Endothelial cell of umbilical vein (primary cell): ENCODE data around the gene ZNF385C. TPM values are rescaled to one million over a fixed set of nuclear protein-coding genes. Genes with fewer than 3 reads are reported as not detected.

Experiments used
- BruUV-seq: library from RNA; stranded (reverse); fragments of 400-500 nt; replicated peaks from 2 replicates; lab custom pipeline; 2021; lab: Mats Ljungman, UMichigan
- CTCF ChIA-PET: fragments of 300-600, 350-600 bp; sonication (Branson Sonifier 250); formaldehyde crosslinking; loops from one replicate; lab custom pipeline; 2021; ENCODE audit warnings: antibody characterized with exemption, inconsistent platforms; lab: Charles Lee
- POLR2A ChIA-PET: fragments of 300-600, 350-600 bp; sonication (Branson Sonifier 250); formaldehyde crosslinking; loops from one replicate; lab custom pipeline; 2021; ENCODE audit warnings: antibody characterized with exemption, inconsistent platforms; lab: Charles Lee
- DNase-seq: peaks from one replicate; pipeline ENCODE4 v3.0.0-alpha.2; 2011; ENCODE audit warnings: low read depth, low spot score
- FAIRE-seq: peaks from 2 replicates; lab custom pipeline; 2011; peaks lifted over from hg19 to GRCh38; lab: Jason Lieb, UNC
- H2AFZ ChIP-seq: 2 replicates; pipeline ENCODE4 v1.6.0; 2012; ENCODE audit warnings: low read depth, low read length, control low read depth, inconsistent platforms
- H3K27ac ChIP-seq: 2 replicates; pipeline ENCODE4 v1.5.1; 2011; ENCODE audit warnings: low read depth, mild to moderate bottlenecking, control low read depth, low read length, moderate library complexity; ENCODE audit not compliant: insufficient read depth
- H3K27me3 ChIP-seq, 2 experiments: 2 replicates each; pipeline versions ENCODE4 v1.6.0 to v1.6.1; 2011; ENCODE audit warnings: low read length in 2 of 2, mixed read lengths in 1 of 2; ENCODE audit not compliant: control insufficient read depth in 2 of 2, insufficient read depth in 2 of 2
- H3K36me3 ChIP-seq, 2 experiments: 2 replicates in 1 of 2; 3 replicates in 1 of 2; pipeline ENCODE4 v1.5.1; 2011; ENCODE audit warnings: low read length in 2 of 2, mild to moderate bottlenecking in 1 of 2, moderate library complexity in 1 of 2; ENCODE audit not compliant: control insufficient read depth in 2 of 2, insufficient read depth in 2 of 2; ENCODE audit errors: extremely low read depth in 1 of 2
- H3K4me1 ChIP-seq: 3 replicates; pipeline ENCODE4 v1.5.1; 2011; ENCODE audit warnings: mild to moderate bottlenecking, low read length; ENCODE audit not compliant: control insufficient read depth, insufficient read depth; ENCODE audit errors: extremely low read depth
- H3K4me2 ChIP-seq: 2 replicates; pipeline ENCODE4 v1.6.1; 2011; ENCODE audit warnings: low read length, control low read depth, mixed read lengths; ENCODE audit not compliant: insufficient read depth
- H3K4me3 ChIP-seq, 3 experiments: fragments of 200-600 bp in 1 of 3; sonication (generic), shearing (Covaris generic) in 1 of 3; replicated peaks in 1 of 3; 2 replicates each; pipeline ENCODE4 v1.5.1; 2011 to 2016; ENCODE audit warnings: control low read depth in 3 of 3, low read length in 3 of 3, mild to moderate bottlenecking in 2 of 3, inconsistent platforms in 1 of 3, low read depth in 1 of 3, moderate library complexity in 1 of 3; ENCODE audit not compliant: insufficient read depth in 1 of 3
- H3K79me2 ChIP-seq: 2 replicates; pipeline ENCODE4 v1.6.0; 2012; ENCODE audit warnings: low read length, inconsistent platforms; ENCODE audit not compliant: control insufficient read depth, insufficient read depth
- H3K9ac ChIP-seq: replicated peaks from 2 replicates; pipeline ENCODE3; 2011; ENCODE audit warnings: low read length, control low read depth; ENCODE audit not compliant: insufficient read depth; ENCODE audit errors: extremely low read depth
- H3K9me1 ChIP-seq: replicated peaks from 3 replicates; pipeline ENCODE4 v1.6.0; 2011; ENCODE audit warnings: mild to moderate bottlenecking, low read length; ENCODE audit not compliant: control insufficient read depth, insufficient read depth; ENCODE audit errors: extremely low read depth
- H3K9me3 ChIP-seq: replicated peaks from 2 replicates; pipeline ENCODE4 v1.5.1; 2012; ENCODE audit warnings: low read length, inconsistent platforms; ENCODE audit not compliant: control insufficient read depth, insufficient read depth
- H4K20me1 ChIP-seq: replicated peaks from 2 replicates; pipeline ENCODE3; 2011; ENCODE audit warnings: mild to moderate bottlenecking, low read length; ENCODE audit not compliant: control insufficient read depth, insufficient read depth; ENCODE audit errors: extremely low read depth
- EZH2 ChIP-seq: IDR thresholded peaks from 2 replicates; pipeline ENCODE4 v1.6.1; 2012; ENCODE audit warnings: borderline replicate concordance, low read depth, mild to moderate bottlenecking, moderate library complexity, low read length, inconsistent platforms; ENCODE audit not compliant: severe bottlenecking
- FOS ChIP-seq: IDR thresholded peaks from 2 replicates; pipeline ENCODE4 v1.6.1; 2011; ENCODE audit warnings: mild to moderate bottlenecking, low read length, moderate library complexity, borderline replicate concordance; ENCODE audit not compliant: insufficient read depth
- GATA2 ChIP-seq: IDR thresholded peaks from 2 replicates; pipeline ENCODE4 v1.7.0; 2011; ENCODE audit warnings: low read depth, mild to moderate bottlenecking, moderate library complexity, mixed read lengths, low read length; ENCODE audit not compliant: insufficient read length, insufficient read depth
- JUN ChIP-seq: IDR thresholded peaks from 2 replicates; pipeline ENCODE4 v1.6.1; 2011; ENCODE audit warnings: borderline replicate concordance, low read depth; ENCODE audit not compliant: insufficient read length, insufficient read depth
- MYC ChIP-seq: IDR thresholded peaks from one replicate; pipeline ENCODE4 v1.6.1; 2011; ENCODE audit warnings: mild to moderate bottlenecking, low read depth, low read length
- POLR2A ChIP-seq: IDR thresholded peaks from 2 replicates; pipeline ENCODE4 v1.6.1; 2012; ENCODE audit warnings: low read depth, mild to moderate bottlenecking, control low read depth, low read length
- POLR2AphosphoS5 ChIP-seq: IDR thresholded peaks from 2 replicates; pipeline ENCODE4 v1.6.1; 2012; ENCODE audit warnings: low read depth, mild to moderate bottlenecking, control low read depth, low read length, moderate library complexity; ENCODE audit not compliant: insufficient read depth
- dilution Hi-C: fragments of 300-500 bp; cut with MboI; formaldehyde crosslinking; loops from one replicate; pipeline ENCODE4 v1.15.0; 2019; ENCODE audit warnings: low sequenced_read_pairs; ENCODE audit not compliant: extremely low pct_ligation_motif_present
- intact Hi-C: fragments of 100-400 bp; cut with micrococcal nuclease; formaldehyde crosslinking; loops from one replicate; pipeline ENCODE4 v1.10.0; 2022
- polyA plus RNA-seq, 4 experiments: library from polyadenylated mRNA; depleted of rRNA in 3 of 4; stranded (reverse) in 3 of 4; unstranded in 1 of 4; fragments of >200 nt; gene quantifications; 2 replicates each; pipeline versions ENCODE4 v1.2.1 to v1.2.3, GENCODE V29; 2011 to 2012; ENCODE audit warnings: missing spikeins in 1 of 4
- total RNA-seq: library from RNA; stranded (reverse); gene quantifications from 2 replicates; pipeline ENCODE4 v1.2.3, GENCODE V29; 2021
- TF ChIP-seq, protein P1 (sequence below), 2 donors: IDR thresholded peaks; 1 replicate in 1 of 2; 2 replicates in 1 of 2; pipeline ENCODE4 v1.5.1; 2011; ENCODE audit warnings: low read length in 2 of 2, mild to moderate bottlenecking in 2 of 2, moderate library complexity in 2 of 2, control low read depth in 1 of 2, inconsistent platforms in 1 of 2, low read depth in 1 of 2; ENCODE audit not compliant: insufficient read depth in 1 of 2; ENCODE audit errors: extremely low read depth in 1 of 2
- TF ChIP-seq, protein P2 (sequence below): IDR thresholded peaks from 2 replicates; pipeline ENCODE4 v1.6.1; 2011; ENCODE audit not compliant: insufficient read depth, insufficient read length

ZNF385C gene
- total and polyA plus RNA-seq, 2 donors (not counting 3 experiments of a cell fraction or from before 2014, with no cell fraction given), result 0.07 TPM; not detected in 1

DNA sequence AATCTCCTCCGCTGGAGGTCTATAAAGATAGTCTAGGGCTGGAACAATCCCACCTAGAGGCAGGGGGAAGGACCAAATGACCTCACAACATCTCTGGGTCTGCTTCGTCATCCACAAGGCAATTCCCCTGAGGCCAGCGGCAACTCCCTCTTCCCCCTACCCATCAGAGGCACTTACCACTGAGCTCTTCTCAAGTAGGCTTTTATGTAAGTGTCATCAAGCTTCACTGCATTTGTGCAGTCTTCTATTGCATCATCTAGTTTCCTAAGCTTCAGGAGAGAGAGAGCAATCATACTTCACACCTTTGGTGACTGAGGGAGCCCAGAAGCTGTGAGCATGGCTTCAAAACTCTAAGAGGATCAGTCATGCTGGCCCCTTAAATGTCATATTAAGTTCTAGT, 110.6 kb downstream of the ZNF385C start:
- no TSS peak for BruUV-seq
- Histone ChIP-seq H3K9me1 (no peaks in the 10 kb centered on the region), H3K4me3 (no peak overlapping the region), H2AFZ (no peak overlapping the region), H3K27ac (no peak overlapping the region), H3K9me3 (no peaks in the 10 kb centered on the region), H4K20me1 (no peaks in the 10 kb centered on the region), H3K4me2 (no peak overlapping the region), H3K4me1 (no peaks in the 10 kb centered on the region), H3K79me2 (no peaks in the 10 kb centered on the region), H3K36me3 (peaks cover 31 to 44% of the 10 kb centered on the region in 2 experiments), H3K27me3 (no peaks in the 10 kb centered on the region), H3K9ac (no peak overlapping the region)
- POLR2A ChIA-PET, result no interaction called here
- intact Hi-C loops (no loop called here), dilution Hi-C loops (no loop called here)
- TF ChIP-seq GATA2 (no peak), POLR2AphosphoS5 (no peak), FOS (no peak), MYC (no peak), EZH2 (no peak), POLR2A (no peak), JUN (no peak)
- TF ChIP-seq, protein P1, sequence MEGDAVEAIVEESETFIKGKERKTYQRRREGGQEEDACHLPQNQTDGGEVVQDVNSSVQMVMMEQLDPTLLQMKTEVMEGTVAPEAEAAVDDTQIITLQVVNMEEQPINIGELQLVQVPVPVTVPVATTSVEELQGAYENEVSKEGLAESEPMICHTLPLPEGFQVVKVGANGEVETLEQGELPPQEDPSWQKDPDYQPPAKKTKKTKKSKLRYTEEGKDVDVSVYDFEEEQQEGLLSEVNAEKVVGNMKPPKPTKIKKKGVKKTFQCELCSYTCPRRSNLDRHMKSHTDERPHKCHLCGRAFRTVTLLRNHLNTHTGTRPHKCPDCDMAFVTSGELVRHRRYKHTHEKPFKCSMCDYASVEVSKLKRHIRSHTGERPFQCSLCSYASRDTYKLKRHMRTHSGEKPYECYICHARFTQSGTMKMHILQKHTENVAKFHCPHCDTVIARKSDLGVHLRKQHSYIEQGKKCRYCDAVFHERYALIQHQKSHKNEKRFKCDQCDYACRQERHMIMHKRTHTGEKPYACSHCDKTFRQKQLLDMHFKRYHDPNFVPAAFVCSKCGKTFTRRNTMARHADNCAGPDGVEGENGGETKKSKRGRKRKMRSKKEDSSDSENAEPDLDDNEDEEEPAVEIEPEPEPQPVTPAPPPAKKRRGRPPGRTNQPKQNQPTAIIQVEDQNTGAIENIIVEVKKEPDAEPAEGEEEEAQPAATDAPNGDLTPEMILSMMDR (IDR thresholded peaks at IDR 0.05; ENCODE audit: extremely low read depth in 1 of 2, insufficient read depth in 1 of 2, low read depth in 1 of 2, low read length in 2 of 2), result no peak
- TF ChIP-seq, protein P2, sequence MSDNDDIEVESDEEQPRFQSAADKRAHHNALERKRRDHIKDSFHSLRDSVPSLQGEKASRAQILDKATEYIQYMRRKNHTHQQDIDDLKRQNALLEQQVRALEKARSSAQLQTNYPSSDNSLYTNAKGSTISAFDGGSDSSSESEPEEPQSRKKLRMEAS, result no peak
- CTCF ChIA-PET, result interaction anchor here (1.7 to 1.8 kb wide), 2 partner anchors 15 to 114 kb away, joined by 3 to 4 read pairs; no protein-coding TSS in a partner anchor
- no peak for FAIRE-seq
- no peak for DNase-seq
